GM12878 (cell line): ENCODE measurements around the gene MAN2B1. TPM values are rescaled to one million over a fixed set of nuclear protein-coding genes. Genes with fewer than 3 reads are reported as not detected.

Experiments used
- CREB1 ChIP-seq: IDR thresholded peaks from 2 replicates; pipeline ENCODE4 v1.6.1; 2012; ENCODE audit warnings: low read depth, mild to moderate bottlenecking, inconsistent platforms
- DPF2 ChIP-seq: fragments of 450-650 bp; IDR thresholded peaks from 2 replicates; pipeline ENCODE4 v1.6.1; 2017; ENCODE audit warnings: mild to moderate bottlenecking
- KAT2A ChIP-seq: conservative IDR thresholded peaks from 2 replicates; pipeline ENCODE4 v1.6.1; 2011; ENCODE audit warnings: low read depth, low read length; ENCODE audit not compliant: control insufficient read depth
- MLLT1 ChIP-seq: fragments of 450-650 bp; IDR thresholded peaks from 2 replicates; pipeline ENCODE4 v1.6.1; 2016; ENCODE audit warnings: mild to moderate bottlenecking
- NBN ChIP-seq: fragments of 450-650 bp; IDR thresholded peaks from 2 replicates; pipeline ENCODE4 v1.6.1; 2016
- SMAD1 ChIP-seq: fragments of 450-650 bp; IDR thresholded peaks from 2 replicates; pipeline ENCODE4 v1.6.1; 2018; ENCODE audit warnings: mild to moderate bottlenecking, low read depth; ENCODE audit not compliant: partially characterized antibody
- SRF ChIP-seq, 2 experiments: IDR thresholded peaks; 2 replicates each; pipeline ENCODE4 v1.6.1; 2011; ENCODE audit warnings: low read depth in 2 of 2, low read length in 2 of 2, mild to moderate bottlenecking in 1 of 2, moderate library complexity in 1 of 2
- ZBED1 ChIP-seq: IDR thresholded peaks from 2 replicates; pipeline ENCODE4 v1.6.1; 2016; ENCODE audit warnings: borderline replicate concordance
- polyA plus RNA-seq, 11 experiments: library from polyadenylated mRNA; depleted of rRNA in 4 of 11; unstranded in 6 of 11; stranded (reverse) in 5 of 11; fragments of >200 nt; fragmentation: Nextera tagmentation in 4 of 11; fragmentation: Illumina TruSeq in 1 of 11; extraction: Ambion mirVana in 4 of 11; extraction: Trizol in 1 of 11; gene quantifications; 1 replicate in 1 of 11; 2 replicates in 10 of 11; pipeline versions ENCODE4 v1.2.1 to v1.2.3, GENCODE V29; 2011 to 2016; ENCODE audit warnings: inconsistent platforms in 2 of 11, missing spikeins in 2 of 11, low read depth in 1 of 11
- total RNA-seq, 4 experiments: library from RNA; depleted of rRNA in 3 of 4; stranded (reverse); fragments of >200 nt in 3 of 4; fragmentation: Illumina TruSeq in 1 of 4; extraction: Trizol in 1 of 4; gene quantifications; 2 replicates each; pipeline versions ENCODE4 v1.2.1 to v1.2.3, GENCODE V29; 2013 to 2021
- TF ChIP-seq, protein P1 (sequence below): fragments of 450-650 bp; IDR thresholded peaks from 2 replicates; pipeline ENCODE4 v1.6.1; 2016; ENCODE audit warnings: mild to moderate bottlenecking, moderate library complexity, borderline replicate concordance
- TF ChIP-seq, protein P2 (sequence below): IDR thresholded peaks from 2 replicates; pipeline ENCODE4 v1.6.1; 2011; ENCODE audit warnings: low read depth, mild to moderate bottlenecking, low read length, moderate library complexity, borderline replicate concordance; ENCODE audit errors: extremely low read depth
- TF ChIP-seq, protein P3 (sequence below): IDR thresholded peaks from 2 replicates; pipeline ENCODE4 v1.6.1; 2012; ENCODE audit warnings: improper control_type of control experiment, low read depth, low read length; ENCODE audit not compliant: insufficient replicate concordance
- TF ChIP-seq, protein P4 (sequence below): fragments of 450-650 bp; formaldehyde crosslinking; IDR thresholded peaks from 2 replicates; pipeline ENCODE4 v1.5.0; 2022; ENCODE audit warnings: mild to moderate bottlenecking, missing genetic modification characterization

The MAN2B1 gene
- total and polyA plus RNA-seq, 10 of the 15 experiments (the other 5 are each of a cell fraction or from before 2014, with no cell fraction given), result 7.6 to 224 (median 81.4) TPM

DNA sequence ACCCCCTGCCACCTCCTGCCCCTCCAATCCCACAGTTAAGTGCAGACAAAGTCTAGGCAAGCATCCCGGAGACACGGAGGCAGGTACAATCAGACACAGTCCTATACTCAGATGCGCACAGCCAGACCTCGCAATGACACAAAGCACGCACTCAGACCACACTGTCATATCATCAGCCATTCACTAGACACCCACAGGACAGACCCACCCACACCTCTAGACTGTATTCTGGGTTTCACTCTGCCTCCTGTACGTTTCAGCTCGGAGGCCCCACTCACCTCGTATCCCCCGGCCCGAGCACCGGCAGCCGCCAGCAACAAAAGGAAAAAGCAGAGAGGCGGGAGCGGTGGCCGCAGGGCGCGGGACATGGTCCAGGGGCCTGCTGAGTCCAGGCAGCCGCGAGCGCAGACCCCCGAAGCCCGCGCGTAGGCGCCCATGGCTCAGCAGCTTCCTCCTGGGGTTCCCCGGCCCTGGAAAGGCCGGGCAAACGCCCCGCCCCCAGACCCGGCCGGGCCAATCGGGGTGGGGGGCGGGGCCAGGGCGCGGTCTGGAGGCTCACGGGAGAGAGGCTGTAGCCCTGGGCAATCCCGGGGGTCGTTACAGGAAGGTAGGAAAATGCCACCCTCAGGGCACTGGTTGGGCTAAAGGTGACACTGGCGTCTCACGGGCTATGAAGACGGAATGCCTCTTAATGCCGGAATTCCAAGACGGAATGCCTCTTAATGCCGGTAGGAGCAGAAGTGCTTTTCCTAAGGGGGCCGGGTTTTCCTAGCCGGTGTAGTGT is at the start of gene MAN2B1, which contains the start of gene WDR83 (continued):
- TF ChIP-seq, protein P1, sequence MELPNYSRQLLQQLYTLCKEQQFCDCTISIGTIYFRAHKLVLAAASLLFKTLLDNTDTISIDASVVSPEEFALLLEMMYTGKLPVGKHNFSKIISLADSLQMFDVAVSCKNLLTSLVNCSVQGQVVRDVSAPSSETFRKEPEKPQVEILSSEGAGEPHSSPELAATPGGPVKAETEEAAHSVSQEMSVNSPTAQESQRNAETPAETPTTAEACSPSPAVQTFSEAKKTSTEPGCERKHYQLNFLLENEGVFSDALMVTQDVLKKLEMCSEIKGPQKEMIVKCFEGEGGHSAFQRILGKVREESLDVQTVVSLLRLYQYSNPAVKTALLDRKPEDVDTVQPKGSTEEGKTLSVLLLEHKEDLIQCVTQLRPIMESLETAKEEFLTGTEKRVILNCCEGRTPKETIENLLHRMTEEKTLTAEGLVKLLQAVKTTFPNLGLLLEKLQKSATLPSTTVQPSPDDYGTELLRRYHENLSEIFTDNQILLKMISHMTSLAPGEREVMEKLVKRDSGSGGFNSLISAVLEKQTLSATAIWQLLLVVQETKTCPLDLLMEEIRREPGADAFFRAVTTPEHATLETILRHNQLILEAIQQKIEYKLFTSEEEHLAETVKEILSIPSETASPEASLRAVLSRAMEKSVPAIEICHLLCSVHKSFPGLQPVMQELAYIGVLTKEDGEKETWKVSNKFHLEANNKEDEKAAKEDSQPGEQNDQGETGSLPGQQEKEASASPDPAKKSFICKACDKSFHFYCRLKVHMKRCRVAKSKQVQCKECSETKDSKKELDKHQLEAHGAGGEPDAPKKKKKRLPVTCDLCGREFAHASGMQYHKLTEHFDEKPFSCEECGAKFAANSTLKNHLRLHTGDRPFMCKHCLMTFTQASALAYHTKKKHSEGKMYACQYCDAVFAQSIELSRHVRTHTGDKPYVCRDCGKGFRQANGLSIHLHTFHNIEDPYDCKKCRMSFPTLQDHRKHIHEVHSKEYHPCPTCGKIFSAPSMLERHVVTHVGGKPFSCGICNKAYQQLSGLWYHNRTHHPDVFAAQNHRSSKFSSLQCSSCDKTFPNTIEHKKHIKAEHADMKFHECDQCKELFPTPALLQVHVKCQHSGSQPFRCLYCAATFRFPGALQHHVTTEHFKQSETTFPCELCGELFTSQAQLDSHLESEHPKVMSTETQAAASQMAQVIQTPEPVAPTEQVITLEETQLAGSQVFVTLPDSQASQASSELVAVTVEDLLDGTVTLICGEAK, result no peak
- TF ChIP-seq, protein P2, sequence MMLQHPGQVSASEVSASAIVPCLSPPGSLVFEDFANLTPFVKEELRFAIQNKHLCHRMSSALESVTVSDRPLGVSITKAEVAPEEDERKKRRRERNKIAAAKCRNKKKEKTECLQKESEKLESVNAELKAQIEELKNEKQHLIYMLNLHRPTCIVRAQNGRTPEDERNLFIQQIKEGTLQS, result 0 out of 2 replicates have a peak, but pooled peaks have one; percentile 13
- TF ChIP-seq NBN, result no peak; the same call in none of the 2 replicates
- TF ChIP-seq, protein P3, sequence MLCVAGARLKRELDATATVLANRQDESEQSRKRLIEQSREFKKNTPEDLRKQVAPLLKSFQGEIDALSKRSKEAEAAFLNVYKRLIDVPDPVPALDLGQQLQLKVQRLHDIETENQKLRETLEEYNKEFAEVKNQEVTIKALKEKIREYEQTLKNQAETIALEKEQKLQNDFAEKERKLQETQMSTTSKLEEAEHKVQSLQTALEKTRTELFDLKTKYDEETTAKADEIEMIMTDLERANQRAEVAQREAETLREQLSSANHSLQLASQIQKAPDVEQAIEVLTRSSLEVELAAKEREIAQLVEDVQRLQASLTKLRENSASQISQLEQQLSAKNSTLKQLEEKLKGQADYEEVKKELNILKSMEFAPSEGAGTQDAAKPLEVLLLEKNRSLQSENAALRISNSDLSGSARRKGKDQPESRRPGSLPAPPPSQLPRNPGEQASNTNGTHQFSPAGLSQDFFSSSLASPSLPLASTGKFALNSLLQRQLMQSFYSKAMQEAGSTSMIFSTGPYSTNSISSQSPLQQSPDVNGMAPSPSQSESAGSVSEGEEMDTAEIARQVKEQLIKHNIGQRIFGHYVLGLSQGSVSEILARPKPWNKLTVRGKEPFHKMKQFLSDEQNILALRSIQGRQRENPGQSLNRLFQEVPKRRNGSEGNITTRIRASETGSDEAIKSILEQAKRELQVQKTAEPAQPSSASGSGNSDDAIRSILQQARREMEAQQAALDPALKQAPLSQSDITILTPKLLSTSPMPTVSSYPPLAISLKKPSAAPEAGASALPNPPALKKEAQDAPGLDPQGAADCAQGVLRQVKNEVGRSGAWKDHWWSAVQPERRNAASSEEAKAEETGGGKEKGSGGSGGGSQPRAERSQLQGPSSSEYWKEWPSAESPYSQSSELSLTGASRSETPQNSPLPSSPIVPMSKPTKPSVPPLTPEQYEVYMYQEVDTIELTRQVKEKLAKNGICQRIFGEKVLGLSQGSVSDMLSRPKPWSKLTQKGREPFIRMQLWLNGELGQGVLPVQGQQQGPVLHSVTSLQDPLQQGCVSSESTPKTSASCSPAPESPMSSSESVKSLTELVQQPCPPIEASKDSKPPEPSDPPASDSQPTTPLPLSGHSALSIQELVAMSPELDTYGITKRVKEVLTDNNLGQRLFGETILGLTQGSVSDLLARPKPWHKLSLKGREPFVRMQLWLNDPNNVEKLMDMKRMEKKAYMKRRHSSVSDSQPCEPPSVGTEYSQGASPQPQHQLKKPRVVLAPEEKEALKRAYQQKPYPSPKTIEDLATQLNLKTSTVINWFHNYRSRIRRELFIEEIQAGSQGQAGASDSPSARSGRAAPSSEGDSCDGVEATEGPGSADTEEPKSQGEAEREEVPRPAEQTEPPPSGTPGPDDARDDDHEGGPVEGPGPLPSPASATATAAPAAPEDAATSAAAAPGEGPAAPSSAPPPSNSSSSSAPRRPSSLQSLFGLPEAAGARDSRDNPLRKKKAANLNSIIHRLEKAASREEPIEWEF, result no peak
- peak; percentile 32; the same call in 1 of the 2 replicates for TF ChIP-seq MLLT1
- TF ChIP-seq CREB1, result no peak; the same call in 1 of the 2 replicates
- TF ChIP-seq ZBED1, result no peak
- TF ChIP-seq, protein P4, sequence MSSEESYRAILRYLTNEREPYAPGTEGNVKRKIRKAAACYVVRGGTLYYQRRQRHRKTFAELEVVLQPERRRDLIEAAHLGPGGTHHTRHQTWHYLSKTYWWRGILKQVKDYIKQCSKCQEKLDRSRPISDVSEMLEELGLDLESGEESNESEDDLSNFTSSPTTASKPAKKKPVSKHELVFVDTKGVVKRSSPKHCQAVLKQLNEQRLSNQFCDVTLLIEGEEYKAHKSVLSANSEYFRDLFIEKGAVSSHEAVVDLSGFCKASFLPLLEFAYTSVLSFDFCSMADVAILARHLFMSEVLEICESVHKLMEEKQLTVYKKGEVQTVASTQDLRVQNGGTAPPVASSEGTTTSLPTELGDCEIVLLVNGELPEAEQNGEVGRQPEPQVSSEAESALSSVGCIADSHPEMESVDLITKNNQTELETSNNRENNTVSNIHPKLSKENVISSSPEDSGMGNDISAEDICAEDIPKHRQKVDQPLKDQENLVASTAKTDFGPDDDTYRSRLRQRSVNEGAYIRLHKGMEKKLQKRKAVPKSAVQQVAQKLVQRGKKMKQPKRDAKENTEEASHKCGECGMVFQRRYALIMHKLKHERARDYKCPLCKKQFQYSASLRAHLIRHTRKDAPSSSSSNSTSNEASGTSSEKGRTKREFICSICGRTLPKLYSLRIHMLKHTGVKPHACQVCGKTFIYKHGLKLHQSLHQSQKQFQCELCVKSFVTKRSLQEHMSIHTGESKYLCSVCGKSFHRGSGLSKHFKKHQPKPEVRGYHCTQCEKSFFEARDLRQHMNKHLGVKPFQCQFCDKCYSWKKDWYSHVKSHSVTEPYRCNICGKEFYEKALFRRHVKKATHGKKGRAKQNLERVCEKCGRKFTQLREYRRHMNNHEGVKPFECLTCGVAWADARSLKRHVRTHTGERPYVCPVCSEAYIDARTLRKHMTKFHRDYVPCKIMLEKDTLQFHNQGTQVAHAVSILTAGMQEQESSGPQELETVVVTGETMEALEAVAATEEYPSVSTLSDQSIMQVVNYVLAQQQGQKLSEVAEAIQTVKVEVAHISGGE (CRISPR knock-in tag), result no peak
- 0 out of 4 replicates have a peak, but pooled peaks of 1 of the 2 experiments have one; percentile 39 for TF ChIP-seq SRF (IDR thresholded peaks at IDR 0.05; ENCODE audit: low read depth in 2 of 2, low read length in 2 of 2)
- TF ChIP-seq KAT2A, result no peak
- TF ChIP-seq SMAD1, result no peak
- TF ChIP-seq DPF2, result peak; percentile 52; the same call in 1 of the 2 replicates
